Fibroblast of gingiva (primary cell): ENCODE data around the gene SLC38A3.
"Not testable (repeated sequence)": the region's sequence is repeated elsewhere in the genome, so short reads cannot be mapped to it uniquely, and the experiment has no call there.

ENCODE experiments used
- DNase-seq: peaks from one replicate; pipeline ENCODE4 v3.0.0-alpha.2; 2011; ENCODE audit warnings: low read depth

The SLC38A3 gene

DNA sequence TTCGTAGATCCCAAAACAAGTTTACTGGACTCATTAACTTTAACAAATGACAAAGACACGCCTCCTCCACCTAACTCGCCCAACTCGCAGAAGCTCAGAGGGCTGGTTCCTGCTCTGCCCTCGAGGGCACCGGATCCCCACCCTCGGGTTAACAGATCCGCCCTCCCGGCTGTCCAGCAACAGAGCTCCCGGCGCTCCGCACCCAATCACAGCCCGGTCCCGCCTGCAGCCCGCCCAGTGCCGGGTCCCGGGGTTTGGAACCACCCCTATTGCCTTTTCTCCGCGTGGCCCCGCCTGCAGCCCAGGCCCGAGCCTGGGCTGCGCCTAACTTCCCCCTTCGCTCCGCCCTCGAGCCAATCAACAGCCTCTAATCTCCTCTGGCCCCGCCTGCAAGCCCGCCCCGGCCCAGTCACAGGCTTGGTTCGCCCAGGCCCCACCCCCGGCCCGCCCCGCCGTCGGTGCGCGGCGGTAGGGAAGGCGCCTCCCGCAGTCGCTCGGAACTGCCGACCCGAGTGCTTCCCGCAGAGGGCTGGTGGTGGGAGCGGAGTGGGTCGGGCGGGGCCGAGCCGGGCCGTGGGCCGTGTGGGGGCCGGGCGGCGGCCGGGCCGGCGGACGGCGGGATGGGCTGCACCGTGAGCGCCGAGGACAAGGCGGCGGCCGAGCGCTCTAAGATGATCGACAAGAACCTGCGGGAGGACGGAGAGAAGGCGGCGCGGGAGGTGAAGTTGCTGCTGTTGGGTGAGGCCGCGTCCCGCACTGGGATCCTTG lies 30.8 kb downstream of the SLC38A3 start, which contains the start of gene GNAI2:
Gene GNAI2, plus strand, starts transcription at position 489 of the 768 bp plus-strand sequence. Its CDS starts 132 bp downstream, at position 621.
- peak; percentile 98 for DNase-seq

DNA sequence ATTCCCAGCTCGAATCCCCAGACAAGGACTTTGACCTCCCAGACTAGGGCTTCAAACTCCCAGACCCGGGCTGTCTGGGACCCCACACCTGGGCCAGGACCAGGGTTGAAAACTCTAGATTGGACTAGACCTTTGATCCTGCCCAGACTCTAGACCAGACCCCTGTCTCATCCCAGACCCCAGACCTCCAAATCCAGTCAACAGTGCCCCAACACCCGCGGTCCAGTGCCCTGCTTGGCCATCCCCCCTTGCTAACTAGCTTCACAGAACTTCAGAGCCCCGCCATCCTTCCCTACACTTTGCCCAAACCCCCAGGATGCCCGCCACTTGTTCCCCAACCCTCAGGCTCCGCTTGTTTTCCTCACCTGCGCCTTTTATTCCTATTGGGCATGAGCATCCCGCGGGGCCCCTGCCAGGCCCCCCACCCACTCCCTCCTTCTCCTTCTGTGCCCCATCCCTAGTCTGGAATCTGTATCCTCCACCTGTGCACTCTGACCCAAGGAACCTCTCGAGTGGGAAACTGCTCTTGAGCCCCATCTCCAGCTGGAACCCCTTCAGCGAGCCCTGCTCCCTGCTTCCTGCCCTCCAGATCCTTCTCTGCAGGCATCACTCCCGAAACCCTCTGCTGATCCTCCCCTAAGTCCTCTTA lies 31.5 kb downstream of the SLC38A3 start:
- DNase-seq, result no peak

DNA sequence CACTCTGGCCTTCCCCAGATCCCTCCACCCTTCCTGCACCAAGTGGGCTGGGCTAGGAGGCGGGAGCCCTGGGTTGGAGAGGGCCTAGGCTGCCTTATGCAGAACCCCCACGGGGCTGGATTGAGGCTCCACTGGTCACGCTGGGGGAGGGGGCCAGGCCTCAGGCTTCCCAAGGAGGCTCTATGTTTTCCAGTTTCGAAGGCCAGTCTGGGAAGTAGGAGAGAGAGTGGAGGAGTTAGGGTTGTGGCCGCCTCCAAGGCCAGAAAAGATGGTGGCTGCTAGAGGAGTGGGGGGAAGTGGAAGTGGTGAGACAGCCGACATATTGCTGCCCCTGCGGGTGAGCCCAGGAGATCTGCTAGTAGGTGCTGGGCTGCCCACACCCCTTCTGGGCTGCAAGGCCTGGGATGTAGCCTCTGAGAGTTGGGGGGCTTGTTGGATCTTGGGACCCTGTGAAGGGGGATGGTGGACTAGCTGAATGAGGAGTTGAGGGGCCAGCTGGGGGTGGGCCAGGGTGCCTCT lies 32.1 kb downstream of the SLC38A3 start:
- peak; percentile 66 for DNase-seq

DNA sequence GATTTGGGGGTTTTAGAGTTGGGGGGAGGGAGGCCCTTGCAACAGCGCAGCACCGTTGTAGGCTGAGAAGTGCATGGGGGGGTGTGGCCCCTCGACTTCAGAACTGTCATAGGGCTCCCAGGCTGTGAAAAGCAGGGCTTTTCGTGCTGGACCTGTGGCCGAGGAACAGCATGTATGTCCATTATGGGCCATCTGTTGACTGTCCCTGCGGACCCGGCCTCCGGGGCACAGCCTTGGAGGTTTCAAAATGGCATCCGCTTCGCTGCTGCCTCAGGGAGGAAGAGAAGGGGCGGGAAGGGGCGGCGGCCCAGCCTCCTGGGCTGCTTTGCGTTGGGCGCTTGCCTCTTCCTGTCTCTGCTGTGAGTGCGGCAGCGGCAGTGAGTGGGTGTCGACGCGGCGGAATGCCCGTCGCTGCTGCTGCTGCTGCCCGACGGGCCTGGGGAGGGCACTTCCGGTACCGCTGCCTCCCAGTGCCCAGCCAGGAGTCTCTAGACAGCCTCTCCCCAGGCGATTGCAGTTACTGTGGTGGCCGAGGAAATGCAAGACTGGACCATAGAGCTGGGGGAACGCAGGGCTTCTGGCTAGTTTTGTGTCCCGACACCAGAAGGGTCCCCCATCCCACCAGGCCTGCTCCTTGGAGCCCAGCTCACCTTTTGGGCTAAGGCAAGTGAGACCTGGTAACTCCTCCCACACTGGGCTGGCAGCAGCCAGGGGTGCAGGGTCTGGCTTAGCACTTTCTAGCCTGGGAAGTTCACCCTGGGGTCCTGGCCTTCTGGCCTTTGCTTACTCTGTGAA lies 32.9 kb downstream of the SLC38A3 start:
- DNase-seq, result peak; percentile 88

DNA sequence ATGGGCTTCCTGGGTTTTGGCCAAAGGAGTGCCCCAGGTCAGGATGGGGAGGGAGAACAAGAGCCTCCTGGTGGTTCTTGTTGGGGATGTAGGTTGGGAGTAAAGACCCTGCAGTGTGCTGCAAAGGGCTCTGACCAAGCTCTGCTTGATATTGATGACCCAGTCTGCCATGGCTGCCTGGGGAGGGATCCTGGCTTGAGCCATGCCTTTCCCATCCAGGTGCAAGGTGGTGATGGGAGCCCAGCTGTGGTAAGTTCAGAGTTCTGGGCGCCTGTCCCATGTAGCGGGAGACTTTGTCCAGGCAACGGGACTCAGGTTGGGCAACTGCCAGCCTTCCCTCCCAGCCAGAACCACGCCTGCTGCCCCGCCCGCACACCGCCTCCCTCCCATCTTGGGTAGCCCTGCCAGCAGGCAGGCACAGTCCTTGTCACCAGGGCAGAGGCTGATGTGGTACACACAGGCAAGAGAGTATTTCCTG lies 33.5 kb downstream of the SLC38A3 start:
- peak; percentile 74 for DNase-seq

DNA sequence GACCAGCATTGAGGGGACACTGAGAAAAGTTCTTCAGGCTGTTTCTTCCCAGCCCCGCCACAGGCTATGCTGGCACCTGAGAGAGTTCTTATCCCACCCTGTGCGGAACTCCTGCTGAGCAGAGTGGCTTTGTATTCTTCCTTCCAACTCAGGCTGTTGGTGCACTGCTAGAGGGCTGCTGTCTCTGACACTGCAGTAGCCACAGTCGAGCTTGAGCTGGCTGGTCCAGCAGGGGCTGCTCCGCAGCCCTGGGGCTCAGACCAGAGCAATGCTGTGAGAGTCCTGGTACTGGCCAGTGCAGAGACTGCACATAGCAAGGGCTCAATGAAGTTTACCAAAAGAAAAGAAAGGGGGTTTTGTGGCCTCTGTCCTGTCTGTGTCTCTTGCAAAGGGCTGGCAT lies 34.6 kb downstream of the SLC38A3 start:
- DNase-seq, result no peak

DNA sequence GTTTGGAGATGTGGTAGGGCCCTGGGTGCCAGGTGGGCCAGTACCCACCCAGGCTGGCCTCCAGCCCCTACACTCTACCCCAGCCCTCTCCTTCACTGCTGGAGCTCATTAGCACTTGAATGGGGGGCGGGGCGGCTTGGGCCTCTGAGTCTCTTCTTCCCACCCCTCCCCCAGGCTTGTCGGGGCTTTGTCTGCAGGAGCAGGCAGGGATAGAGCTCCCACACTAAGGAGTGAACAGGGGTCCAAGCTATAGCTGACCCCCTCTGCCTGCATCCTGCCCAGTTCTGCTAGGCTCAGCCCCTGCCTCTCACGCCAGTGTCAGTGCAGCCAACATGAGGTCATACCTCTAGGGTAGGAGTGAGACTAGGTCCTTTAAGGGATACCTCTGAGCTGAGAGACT lies 36.1 kb downstream of the SLC38A3 start:
- DNase-seq, result no peak

DNA sequence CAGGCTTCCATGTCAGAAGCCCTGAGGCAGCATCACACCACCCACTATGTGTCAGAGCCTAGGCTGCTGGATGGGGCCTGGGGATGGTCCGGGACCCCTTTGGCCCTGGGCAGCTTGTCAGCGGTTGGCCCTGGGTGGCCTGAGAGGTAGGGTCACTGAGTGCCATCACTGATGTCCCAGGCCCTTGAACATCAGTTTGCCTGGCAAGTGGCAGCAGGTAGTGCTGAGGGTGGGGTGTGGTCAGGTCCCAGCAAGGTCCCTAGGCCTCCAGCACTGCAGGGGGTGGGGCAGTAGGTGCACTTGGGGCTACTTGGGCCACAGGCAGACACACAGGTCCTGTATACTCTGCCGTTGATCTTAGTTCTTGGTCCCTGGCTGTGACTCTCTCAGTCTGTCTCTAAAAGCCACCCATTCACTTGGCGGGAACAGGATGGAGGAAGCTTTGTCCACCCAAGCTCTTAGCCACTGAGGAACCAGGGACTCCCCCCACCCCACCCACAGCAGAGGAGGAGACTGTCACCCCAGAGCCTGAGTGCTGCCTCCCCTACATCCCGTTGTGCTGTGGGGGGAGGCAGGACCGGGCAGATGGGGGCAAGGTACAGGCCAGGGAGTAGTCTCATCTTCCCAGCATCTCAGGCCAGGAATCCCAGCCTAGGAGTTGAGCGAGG lies 36.8 kb downstream of the SLC38A3 start:
- DNase-seq, result no peak

DNA sequence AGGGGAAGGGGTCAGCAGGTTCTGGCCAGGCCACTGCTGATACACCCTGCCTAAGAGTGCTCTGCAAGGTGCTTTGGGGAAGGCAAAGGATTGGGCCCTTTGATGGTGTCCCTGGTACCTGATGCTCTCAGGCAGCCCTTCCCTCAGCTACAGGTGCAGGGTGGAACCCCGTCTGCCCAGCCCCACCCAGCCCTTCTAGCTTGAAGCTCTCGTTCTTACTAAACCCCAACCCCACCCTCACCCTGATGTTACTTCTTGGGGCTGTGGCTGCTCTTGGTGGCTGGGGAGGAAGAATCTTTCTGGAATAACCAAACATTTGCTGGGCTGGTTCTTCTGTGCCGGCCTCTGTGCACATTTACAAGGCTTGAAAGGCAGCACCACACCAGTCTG lies 37.3 kb downstream of the SLC38A3 start:
- DNase-seq, result no peak

DNA sequence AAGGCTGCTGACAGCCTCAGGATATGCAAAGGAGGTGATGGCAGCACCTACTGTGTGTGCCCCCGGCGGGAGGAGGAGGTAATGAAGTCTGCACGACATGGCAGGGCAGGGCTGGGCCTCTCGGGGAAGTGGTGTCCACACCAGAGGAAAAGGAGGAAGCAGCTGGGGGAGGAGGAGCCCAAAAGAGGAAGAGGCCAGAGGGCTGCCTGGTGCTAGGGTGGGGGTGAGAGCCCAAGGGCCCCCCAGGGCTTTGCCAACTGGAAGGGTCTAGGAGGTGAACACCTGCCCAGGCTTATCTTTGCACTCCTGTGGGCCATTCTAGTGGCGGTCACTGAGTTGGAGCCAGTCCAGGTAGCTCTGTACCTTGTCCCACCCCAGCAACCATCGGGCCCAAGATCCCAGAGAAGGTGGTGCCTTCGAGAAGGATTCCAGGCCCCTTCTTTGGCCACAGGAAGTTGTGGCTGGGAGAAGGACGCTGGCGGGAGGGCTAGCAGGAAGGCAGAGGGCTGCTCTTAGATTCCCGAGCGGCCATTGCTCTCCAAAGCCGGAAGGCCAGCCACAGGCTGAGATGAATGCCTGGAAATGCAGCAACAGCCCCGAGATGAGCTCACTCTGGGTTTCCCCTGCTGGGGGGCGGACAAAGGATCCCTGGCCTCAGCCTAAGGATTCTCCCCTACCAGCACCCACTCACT lies 37.9 kb downstream of the SLC38A3 start:
- peak; percentile 31 for DNase-seq

DNA sequence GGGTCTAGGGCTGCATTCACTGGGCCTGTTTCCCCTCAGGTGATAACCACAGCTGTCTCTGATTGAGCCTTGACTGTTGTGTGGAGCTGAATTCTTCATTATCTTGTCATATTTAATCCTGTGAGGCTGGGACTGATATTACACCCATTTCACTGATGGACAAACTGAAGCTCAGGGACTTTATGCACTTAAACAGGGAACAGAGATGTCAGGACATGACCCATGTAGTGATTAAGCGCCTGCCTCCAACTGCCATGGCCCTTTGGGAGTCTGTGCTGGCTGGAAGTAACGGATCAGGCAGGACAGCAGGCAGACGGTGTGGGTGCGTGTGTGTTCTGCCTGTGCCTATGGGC lies 38.4 kb downstream of the SLC38A3 start:
- DNase-seq, result no peak

DNA sequence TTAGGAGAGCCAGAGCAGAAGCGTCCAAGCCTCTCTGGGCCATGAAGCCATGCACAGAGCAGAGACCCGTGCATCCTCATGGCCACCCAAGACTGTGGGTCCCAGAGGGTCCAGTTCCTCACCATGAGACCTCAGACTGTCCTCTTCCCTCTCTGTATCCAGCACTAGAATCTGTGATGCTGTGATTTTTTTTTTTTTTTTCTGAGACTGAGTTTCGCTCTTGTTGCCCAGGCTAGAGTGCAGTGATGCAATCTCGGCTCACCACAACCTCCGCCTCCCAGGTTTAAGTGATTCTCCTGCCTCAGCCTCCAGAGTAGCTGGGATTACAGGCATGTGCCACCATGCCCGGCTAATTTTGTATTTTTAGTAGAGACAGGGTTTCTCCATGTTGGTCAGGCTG lies 39.7 kb downstream of the SLC38A3 start:
- not testable (repeated sequence) for DNase-seq

DNA sequence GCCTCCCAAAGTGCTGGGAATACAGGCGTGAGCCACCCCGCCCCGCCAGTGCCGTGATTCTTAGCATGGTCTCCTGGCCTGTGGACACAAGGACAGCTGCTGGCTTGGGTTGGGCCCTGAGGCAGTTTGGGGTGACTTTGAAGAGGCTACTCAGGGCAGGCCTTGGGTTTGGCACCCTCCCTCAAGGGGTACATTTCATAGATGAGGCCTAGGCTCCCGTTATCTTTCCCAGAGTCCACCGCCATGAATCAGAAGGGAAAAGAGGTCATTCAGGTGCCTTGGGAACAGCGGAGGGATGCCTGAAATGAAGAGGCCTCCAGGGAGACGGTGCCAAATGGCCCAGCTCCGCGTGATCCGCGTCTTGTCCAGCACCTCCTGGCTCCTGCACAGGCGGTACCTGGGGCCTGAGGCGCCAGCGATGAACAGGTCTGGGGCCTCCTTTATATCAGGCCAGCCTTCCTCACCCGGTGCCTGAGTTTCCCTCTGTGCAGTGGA lies 40.2 kb downstream of the SLC38A3 start:
- DNase-seq, result no peak

DNA sequence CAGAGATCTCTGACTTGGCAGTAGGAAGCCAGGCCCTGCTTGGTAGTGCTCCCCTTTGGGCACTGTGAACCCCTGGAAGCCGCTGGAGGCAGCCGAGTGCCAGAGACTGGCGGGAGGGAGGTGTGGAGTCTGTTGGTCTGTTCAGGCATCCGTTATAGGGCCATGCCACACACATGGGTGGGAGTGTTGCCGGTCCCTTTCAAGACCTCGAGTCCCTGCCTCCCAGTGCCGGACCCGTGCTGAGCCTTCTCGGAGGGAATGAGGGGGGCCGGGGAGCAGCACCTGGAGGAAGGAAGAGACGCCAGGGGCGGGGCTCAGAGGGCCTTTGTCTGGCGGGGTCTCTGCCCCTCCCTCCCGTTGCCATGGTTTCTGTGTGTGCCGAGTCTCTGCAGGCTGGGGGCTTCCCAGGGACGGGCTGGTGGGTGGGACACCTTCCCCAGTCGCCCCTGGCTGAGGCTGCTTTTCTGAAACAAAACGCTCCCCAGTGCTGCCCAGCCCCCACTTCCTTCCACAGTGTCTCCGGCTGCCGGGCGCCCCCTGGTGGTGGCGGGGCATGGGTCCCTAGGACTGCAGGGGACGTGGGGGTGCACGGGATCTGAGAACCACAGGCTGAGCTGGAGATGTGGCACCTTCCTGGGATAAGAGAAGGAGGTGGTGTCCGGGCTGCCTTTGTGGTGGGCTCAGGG lies 40.9 kb downstream of the SLC38A3 start:
- DNase-seq, result peak; percentile 75

DNA sequence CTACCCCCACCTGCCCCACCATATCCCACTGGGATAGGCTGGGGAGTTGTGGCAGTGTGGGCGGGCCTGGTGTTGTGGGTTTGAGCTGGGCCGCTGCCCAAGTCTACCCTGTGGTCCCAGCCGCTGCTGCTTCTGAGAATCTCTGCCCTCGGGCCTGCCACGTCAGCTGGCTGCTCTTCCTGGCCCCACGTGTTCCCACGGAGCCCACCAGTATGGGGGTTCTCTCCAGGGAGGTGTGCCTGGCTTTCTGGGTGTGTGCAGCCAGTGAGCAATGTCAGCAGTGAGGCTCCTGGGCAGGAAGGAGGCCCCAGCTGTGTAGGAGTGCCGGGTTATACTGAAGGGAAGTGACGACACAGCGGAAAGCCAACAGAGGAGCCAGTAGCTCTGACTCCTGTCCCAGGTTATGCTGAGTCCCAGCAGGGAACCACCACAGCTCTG lies 41.5 kb downstream of the SLC38A3 start:
- peak; percentile 70 for DNase-seq

DNA sequence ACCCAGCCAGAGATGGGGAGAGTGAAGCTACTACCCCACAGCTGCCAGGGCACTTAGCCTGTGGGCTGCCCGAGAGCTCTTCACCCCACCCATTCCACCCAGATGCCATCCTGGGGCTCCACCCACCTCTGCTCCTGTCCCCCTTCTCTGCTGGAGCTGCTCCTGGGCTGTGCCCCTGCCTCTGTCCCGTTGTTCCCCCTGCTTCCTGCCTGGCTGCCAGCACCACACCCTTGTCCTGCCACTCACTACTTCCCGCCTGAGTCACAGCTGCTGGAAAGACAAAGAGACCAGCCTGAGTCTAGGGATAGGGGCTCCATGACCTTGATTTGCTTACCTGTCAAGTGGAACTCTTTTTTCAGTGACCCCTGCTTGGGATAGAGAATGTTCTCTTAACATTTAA lies 43.3 kb downstream of the SLC38A3 start:
- no peak for DNase-seq

DNA sequence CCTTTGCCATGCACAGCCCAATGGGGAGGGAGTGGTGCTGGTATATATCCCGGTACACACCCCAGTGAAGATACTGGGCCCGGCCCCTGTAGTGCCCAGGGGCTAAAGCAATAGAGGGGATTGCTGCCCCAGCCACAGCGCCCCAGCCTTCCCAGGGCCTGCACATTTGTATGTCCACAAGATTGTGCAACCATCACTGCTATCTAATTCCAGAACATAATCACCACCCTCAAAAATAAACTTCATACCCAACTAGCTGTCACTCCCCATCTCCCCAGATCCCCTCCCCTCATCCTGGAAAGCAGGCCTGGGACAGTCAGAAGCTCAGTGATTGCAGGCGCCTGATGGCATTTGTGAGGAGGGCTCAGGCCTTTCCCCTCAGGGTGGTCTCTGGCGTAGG lies 44.4 kb downstream of the SLC38A3 start:
- DNase-seq, result no peak

DNA sequence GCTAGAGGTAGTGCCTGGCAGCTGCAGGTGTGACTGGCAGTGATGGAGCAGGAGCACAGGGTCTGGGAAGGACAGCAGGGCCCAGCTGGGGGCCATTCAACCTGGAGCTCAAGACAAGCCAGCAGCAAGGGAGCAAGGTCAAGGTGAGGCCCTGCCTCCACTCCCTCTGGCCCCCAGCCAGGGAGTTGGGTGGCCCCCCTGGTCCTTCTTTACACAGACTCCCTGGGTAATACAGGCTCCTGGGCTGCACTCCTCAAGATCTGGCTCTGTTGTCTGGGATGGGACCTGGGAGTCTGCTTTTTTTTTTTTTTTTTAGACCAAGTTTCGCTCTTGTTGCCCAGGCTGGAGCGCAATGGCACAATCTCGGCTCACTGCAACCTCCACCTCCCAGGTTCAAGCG lies 45.4 kb downstream of the SLC38A3 start:
- no peak for DNase-seq

DNA sequence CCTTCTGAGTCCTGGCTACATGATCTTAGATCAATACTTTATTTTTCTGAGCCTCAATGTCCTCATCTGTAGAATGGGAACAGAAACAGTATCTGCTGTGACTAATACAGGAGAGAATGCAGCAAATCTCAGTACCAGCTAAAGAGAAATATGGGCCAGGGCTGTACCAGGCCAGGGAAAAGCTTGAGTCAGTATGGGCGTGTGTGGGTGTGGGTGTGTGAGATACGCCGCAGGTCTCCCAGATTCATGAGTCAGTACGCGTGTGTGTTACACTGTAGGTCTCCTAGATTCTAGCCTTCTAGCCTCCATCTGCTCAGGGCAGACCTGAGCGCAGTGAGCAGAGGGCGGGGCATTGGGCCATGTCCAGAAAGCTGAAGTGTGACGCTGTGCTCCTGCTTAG lies 46.1 kb downstream of the SLC38A3 start:
- DNase-seq, result peak; percentile 57

DNA sequence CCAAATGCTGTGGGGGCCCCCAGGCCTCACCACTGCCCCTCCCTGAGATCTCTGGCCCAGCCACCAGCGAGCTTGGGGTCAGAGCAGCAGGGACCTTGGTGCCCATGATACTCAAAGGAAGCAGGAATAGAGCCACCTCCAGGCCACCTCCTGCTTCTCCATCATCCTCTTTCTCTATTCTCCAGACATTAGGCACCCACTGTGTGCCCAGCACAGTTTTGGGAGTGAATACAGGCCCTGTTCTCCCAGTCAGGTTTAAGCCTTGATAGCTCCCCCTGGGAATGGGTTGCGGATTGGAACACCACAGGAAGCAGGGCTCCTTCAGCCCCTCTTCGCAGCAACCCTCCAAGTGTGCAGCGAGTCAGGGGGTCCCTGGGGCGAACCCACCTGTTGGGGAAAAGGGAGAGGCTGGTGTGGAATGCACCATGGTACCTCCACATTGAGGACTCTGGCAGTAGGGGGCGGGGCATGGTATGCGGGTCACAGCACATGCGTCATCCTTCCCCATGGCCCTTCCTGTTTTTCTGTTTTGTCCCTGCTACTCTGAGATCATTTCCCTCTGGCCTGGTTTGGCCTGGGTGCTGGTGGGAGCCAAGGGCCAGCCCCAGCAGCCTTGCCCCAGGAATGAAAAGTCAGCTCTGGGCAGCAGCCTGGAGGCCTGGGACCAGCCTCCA lies 49.6 kb downstream of the SLC38A3 start:
- DNase-seq, result peak; percentile 28
